Stimulated activated CD8-positive, alpha-beta memory T cell treated with anti-CD3 and anti-CD28 coated beads, Interleukin-15, amount 100 ng/mL, for 1 hour (primary cell): ENCODE results near the gene CTTNBP2.

Source experiments
- DNase-seq: peaks from one replicate; pipeline ENCODE4 v3.0.0-alpha.2; 2020; ENCODE audit warnings: low read depth

CTTNBP2 gene

DNA sequence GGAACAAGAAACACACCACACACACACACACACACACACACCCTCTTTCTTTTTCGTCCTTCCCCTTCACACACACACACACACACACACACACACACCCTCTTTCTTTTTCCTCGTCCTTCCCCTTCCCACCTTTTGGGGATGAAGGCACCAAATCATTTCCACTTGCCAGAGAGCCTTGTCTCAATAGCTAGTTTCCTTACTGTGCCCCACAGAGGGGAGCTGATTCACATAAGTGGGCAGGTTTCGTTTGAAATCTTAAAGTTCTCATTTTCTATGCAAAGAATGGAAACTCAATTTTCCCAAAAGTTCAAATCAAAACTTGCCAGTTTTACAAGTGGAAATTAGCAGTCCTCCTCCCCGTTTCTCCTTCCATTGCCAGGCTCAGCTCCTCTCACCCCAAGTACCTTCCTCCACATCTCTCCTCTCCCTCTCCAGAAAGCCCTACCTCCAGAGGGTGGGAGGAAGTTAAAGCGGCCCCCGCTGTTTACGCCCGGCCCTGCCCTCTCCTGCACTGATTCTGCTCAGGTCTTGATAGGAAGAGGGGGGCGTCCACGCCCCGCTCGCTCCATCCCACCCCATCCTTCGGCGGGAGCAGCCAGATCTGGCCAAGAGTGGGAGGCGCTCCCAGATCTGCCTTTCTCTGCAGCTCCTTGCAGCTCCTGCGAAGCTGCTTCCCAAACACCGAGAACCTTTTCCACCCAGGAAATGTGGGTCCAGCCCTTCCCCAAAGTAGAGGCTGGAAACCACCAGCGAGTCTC is 1.3 kb downstream of the CTTNBP2 start:
- no peak for DNase-seq

GRCh38 chr7:117871401-117871777 is 1.9 kb downstream of the CTTNBP2 start:
- DNase-seq, result no peak

- no peak for DNase-seq
These were observed 2.7 kb downstream of the CTTNBP2 start for GRCh38 chr7:117870448-117871130.

GRCh38 chr7:117869374-117869773 is 3.9 kb downstream of the CTTNBP2 start:
- DNase-seq, result no peak

GRCh38 chr7:117863618-117864017 is 9.6 kb downstream of the CTTNBP2 start:
- no peak for DNase-seq

DNA sequence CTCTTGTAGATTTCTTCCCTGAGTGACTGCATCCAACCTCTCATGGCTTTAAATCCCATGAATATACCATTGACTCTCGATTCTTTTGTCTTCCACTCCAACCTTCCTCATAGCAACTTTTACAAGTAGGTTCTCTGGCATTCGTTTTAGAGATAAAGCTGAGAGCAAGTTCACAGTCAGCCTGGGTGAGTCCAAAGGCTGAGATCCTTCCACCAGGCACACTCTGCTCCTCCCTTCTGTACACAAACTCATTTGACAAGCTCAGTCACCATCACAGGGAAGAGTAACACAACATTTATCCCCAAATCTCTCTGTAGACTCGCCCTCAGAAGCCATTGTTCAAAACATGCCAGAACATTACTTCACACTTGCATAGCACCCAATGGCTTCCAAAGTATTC is 10.9 kb downstream of the CTTNBP2 start:
- DNase-seq, result no peak

DNA sequence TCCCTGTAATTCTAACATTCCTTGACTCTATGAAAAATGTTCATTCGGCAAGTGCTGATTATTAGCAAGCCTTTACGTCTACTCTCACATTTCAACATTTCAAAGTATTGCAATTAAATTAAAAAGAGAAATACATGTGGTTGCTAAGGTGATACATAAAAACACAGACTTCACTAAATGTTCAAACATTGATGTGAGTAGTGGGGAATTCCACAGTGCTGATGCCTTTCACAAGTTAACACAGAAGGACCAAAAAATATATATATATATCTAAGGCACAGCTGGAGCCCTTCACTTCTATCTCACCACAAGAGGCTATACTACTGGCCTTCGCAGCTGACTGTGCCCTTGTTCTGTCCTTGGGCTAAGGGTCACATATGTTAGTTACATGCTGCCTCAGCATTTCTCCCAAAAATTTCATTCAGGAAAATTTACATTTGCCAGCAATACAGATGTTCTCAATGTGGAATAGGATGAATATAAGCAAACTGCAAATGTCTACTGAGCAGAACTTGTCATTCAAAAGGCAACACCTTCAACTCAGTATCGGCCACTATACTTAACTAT is 13.9 kb downstream of the CTTNBP2 start:
- no peak for DNase-seq

- DNase-seq, result no peak
These were observed 14.5 kb downstream of the CTTNBP2 start for GRCh38 chr7:117858712-117859111.

GRCh38 chr7:117857718-117858117 is 15.5 kb downstream of the CTTNBP2 start:
- DNase-seq, result no peak

DNA sequence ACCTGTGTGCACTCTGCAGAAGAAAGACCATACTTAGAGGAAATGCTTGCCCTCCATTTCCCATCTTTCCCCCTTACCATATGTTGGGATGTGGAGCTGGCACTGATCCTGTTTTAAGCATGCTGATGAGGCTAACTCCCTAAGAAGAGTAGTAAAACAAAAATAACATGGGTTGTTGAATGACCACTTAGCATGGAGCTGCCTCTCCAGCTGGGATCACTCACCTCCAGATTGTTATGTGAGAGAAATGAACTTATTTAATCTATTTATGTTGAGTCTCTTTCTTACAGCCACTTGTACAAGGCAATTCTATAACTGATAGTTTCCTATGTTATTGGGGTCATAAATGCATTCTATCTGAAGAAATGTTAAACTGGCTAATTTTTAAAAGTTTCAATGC is 17.0 kb downstream of the CTTNBP2 start:
- DNase-seq, result no peak

DNA sequence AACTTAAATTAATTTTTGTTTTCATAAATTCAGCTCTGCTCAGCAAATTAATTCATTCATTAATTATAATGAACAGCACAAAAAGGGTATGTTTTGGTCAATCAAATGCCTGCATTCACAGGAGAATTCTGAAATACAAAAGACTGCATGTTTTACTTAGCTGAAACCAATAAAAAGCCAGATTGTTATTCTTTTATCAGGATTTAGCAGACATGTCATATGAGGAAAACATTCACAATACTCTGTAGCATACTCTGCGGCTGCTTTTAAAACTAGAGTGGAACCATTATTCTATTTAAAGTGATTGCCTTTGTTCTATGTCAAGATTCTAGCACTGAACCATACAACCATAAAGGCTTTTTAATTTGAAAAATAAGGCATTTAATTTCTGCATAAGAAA is 19.1 kb downstream of the CTTNBP2 start:
- DNase-seq, result no peak

- DNase-seq, result no peak
These were observed 24.3 kb downstream of the CTTNBP2 start for GRCh38 chr7:117848941-117849340.

GRCh38 chr7:117844678-117845077 is 28.6 kb downstream of the CTTNBP2 start:
- no peak for DNase-seq

- DNase-seq, result no peak
These were observed 31.6 kb downstream of the CTTNBP2 start for GRCh38 chr7:117841611-117842010.

DNA sequence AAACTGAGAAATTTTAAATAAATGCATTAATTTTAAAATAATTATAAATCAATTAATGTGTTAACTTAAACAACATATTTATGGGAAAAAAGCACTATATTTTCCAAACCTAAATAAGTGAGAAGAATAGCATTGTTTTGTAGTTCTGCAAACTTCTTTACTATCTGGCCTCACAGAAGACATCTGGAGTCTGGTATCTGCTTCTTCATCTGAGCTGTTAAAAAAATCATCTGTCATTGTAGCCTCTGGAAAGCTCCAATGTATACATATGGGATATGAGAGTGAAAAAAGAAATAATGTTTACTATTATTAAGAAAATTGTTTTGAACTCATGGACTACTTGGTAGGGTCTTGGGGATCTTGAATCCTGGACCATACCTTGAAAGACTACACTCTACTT is 32.2 kb downstream of the CTTNBP2 start:
- no peak for DNase-seq

DNA sequence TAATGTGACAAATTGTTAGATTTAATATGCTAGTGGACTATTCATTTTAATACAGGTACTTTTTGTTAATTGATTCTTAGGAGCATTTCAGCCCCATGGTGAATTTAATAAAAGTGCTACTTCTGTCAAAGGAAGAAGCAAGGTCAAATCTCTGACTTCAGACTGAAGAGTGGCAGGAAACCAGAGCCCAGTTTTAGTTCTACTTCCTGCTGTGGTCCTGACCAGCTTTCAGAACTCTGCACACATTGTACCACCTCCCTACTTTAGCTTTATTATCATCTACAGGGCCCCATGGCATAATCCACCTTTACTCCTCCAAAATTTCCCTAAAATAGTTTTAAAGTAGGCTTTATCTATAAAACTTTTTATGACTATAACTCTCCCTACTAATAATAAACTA is 33.7 kb downstream of the CTTNBP2 start:
- DNase-seq, result no peak

DNA sequence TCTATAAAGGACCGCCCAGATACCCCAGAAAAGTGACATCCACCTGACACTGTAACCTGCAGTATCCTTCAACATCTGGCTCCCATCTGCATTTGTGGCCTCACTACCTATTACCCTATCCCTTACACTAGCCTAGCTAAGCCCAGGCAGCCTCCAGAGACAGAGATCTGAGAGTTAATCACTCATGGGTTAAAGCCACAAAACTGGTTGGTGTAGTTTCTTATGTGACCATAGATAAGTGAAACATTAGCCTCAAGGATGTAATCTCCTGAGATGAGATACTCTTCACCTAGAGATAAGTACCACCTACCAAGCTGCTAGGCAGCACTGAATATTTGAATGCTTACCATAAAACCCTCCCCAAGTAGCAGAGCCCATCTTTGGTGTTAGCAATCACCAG is 35.4 kb downstream of the CTTNBP2 start:
- no peak for DNase-seq

GRCh38 chr7:117835016-117835664 is 38.1 kb downstream of the CTTNBP2 start:
- DNase-seq, result no peak

- no peak for DNase-seq
These were observed 42.8 kb downstream of the CTTNBP2 start for GRCh38 chr7:117830422-117830954.

DNA sequence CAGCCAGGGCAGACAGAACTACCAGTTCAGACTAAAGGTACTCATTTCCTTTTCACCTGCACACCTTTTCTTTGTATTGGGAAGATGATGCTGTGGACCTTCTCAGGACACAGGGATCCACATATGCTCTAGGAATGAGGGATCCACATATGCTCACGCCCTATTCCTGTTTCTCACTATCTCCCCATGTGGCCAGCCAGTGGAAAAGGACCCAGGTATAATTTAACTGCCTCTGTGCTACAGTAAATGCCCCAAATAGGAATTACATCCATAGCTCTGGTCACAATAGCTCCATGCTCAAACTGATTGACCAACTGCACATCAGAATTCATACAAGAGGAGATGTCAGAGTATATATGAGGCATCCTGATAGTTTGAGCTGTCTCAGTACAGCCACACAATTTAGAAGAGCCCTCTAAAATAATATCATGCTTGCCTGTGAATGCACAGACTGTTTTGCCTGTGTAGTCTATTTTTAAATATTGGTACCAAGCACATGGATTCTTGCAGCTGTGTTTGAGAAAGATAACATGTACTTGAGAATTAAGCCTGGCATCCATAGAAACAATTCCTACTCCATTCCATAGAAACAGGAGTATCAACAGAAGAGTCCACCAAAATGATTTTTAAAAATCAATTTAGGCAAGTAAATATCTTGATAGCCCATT is 43.7 kb downstream of the CTTNBP2 start:
- no peak for DNase-seq

DNA sequence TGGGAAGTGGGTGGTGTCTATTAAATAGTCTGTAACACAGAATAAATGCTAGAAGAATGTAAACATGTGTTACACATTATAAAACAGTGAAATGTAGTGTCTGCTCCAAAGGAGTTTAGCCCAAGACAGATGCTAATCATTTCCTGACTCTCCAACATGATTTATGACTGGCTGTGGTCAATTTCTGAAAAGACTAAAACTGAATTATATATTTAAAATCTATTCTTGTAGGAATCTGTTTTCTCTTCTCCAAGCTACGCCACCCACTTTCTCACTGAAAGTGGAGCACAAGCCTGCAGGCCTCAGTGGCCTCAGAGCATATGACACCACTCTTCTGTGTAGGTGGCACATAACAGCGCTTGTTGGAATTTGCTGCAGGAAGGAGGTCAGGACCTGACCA is 44.4 kb downstream of the CTTNBP2 start:
- no peak for DNase-seq

GRCh38 chr7:117827862-117828261 is 45.4 kb downstream of the CTTNBP2 start:
- no peak for DNase-seq
